GM23338 (cell line): Measurements from ENCODE around the gene THSD1. TPM values are rescaled to one million over a fixed set of nuclear protein-coding genes. Genes with fewer than 3 reads are reported as not detected.

ENCODE experiments used
- ATAC-seq: fragments of 200-7000 bp; cut with Tn5 transposase; 3 replicates; pipeline ENCODE4 v1.9.1; 2020
- DNase-seq: peaks from one replicate; pipeline ENCODE4 v3.0.0-alpha.2; 2015; ENCODE audit warnings: low spot score
- H2AFZ ChIP-seq: fragments of 200-600 bp; sonication (generic); 2 replicates; pipeline ENCODE4 v1.8.0; 2016; ENCODE audit warnings: antibody characterized with exemption, mild to moderate bottlenecking, moderate library complexity
- H3F3A ChIP-seq: fragments of 200-600 bp; sonication (generic); replicated peaks from 2 replicates; pipeline ENCODE4 v1.8.0; 2017; ENCODE audit warnings: antibody characterized with exemption, mixed run types, low read depth
- H3K27ac ChIP-seq: fragments of 200-600 bp; sonication (generic); 2 replicates; pipeline ENCODE4 v1.6.1; 2016; ENCODE audit warnings: low read depth
- H3K27me3 ChIP-seq: fragments of 200-600 bp; sonication (generic); 2 replicates; pipeline ENCODE4 v1.8.0; 2016; ENCODE audit warnings: mild to moderate bottlenecking, mixed run types, moderate library complexity; ENCODE audit not compliant: insufficient read depth
- H3K36me3 ChIP-seq: fragments of 200-600 bp; sonication (generic); 2 replicates; pipeline ENCODE4 v1.8.0; 2016; ENCODE audit warnings: mild to moderate bottlenecking; ENCODE audit not compliant: insufficient read depth
- H3K4me1 ChIP-seq: fragments of 200-600 bp; sonication (generic); 2 replicates; pipeline ENCODE4 v1.8.0; 2016; ENCODE audit warnings: mild to moderate bottlenecking, moderate library complexity; ENCODE audit not compliant: insufficient read depth
- H3K4me2 ChIP-seq: fragments of 200-600 bp; sonication (generic); 2 replicates; pipeline ENCODE4 v1.7.1; 2017; ENCODE audit warnings: mixed run types
- H3K4me3 ChIP-seq: fragments of 200-600 bp; sonication (generic); 2 replicates; pipeline ENCODE4 v1.6.1; 2016; ENCODE audit warnings: mixed run types
- H3K79me2 ChIP-seq: fragments of 200-600 bp; sonication (generic); replicated peaks from 2 replicates; pipeline ENCODE4 v1.8.0; 2017; ENCODE audit warnings: mild to moderate bottlenecking; ENCODE audit not compliant: insufficient read depth
- H3K9me2 ChIP-seq: fragments of 200-600 bp; sonication (generic); 2 replicates; pipeline ENCODE4 v1.8.0; 2017; ENCODE audit not compliant: insufficient read depth
- H4K20me1 ChIP-seq: fragments of 200-600 bp; sonication (generic); replicated peaks from 2 replicates; pipeline ENCODE4 v1.8.0; 2017; ENCODE audit warnings: mild to moderate bottlenecking; ENCODE audit not compliant: insufficient read depth
- H3K27ac Mint-ChIP-seq: 2 replicates; pipeline ENCODE4 v1.8.0; 2020; ENCODE audit warnings: inconsistent platforms, mild to moderate bottlenecking, moderate library complexity, mixed read lengths
- H3K27me3 Mint-ChIP-seq: 3 replicates; pipeline ENCODE4 v1.8.0; 2022; ENCODE audit warnings: low read depth, mild to moderate bottlenecking, moderate library complexity, mixed read lengths, inconsistent platforms; ENCODE audit not compliant: insufficient read depth, poor library complexity
- H3K36me3 Mint-ChIP-seq: 3 replicates; pipeline ENCODE4 v1.8.0; 2021; ENCODE audit warnings: low read depth, mild to moderate bottlenecking, inconsistent platforms, moderate library complexity, mixed read lengths
- H3K4me1 Mint-ChIP-seq: 3 replicates; pipeline ENCODE4 v1.8.0; 2020; ENCODE audit warnings: mild to moderate bottlenecking, inconsistent platforms, mixed read lengths
- H3K4me3 Mint-ChIP-seq: 3 replicates; pipeline ENCODE4 v1.8.0; 2021; ENCODE audit warnings: moderate library complexity, mild to moderate bottlenecking, inconsistent platforms, mixed read lengths
- H3K9me3 Mint-ChIP-seq: 3 replicates; pipeline ENCODE4 v1.8.0; 2020; ENCODE audit warnings: moderate library complexity, mild to moderate bottlenecking, inconsistent platforms, mixed read lengths
- CREB1 ChIP-seq: fragments of 250-450 bp; sonication (Bioruptor Pico); IDR thresholded peaks from 2 replicates; pipeline ENCODE4 v1.5.0; 2020; ENCODE audit warnings: low read depth, mild to moderate bottlenecking, moderate library complexity
- ETS1 ChIP-seq: IDR thresholded peaks from 2 replicates; pipeline ENCODE4 v1.6.1; 2016; ENCODE audit warnings: antibody characterized with exemption
- EZH2 ChIP-seq: fragments of 200-600 bp; sonication (generic); IDR thresholded peaks from one replicate; pipeline ENCODE4 v1.8.0; 2017; ENCODE audit warnings: antibody characterized with exemption, mild to moderate bottlenecking, low read depth; ENCODE audit not compliant: unreplicated experiment
- EZH2phosphoT487 ChIP-seq: fragments of 200-600 bp; sonication (generic); IDR thresholded peaks from one replicate; pipeline ENCODE4 v1.8.1; 2018; ENCODE audit warnings: antibody characterized with exemption; ENCODE audit not compliant: unreplicated experiment
- JUNB ChIP-seq: IDR thresholded peaks from one replicate; pipeline ENCODE4 v1.6.1; 2016; ENCODE audit warnings: antibody characterized with exemption; ENCODE audit not compliant: unreplicated experiment
- NANOG ChIP-seq: IDR thresholded peaks from 2 replicates; pipeline ENCODE4 v1.6.1; 2016; ENCODE audit warnings: antibody characterized with exemption, borderline replicate concordance
- POLR2AphosphoS5 ChIP-seq: IDR thresholded peaks from 2 replicates; pipeline ENCODE4 v1.6.1; 2016; ENCODE audit warnings: antibody characterized with exemption, low read depth
- REST ChIP-seq: IDR thresholded peaks from one replicate; pipeline ENCODE4 v1.6.1; 2018; ENCODE audit warnings: antibody characterized with exemption; ENCODE audit not compliant: unreplicated experiment
- STAT1 ChIP-seq: IDR thresholded peaks from one replicate; pipeline ENCODE4 v1.6.1; 2016; ENCODE audit warnings: antibody characterized with exemption; ENCODE audit not compliant: unreplicated experiment
- ZNF114 ChIP-seq: fragments of 250-450 bp; sonication (Bioruptor Pico); IDR thresholded peaks from 2 replicates; pipeline ENCODE4 v1.5.0; 2020; ENCODE audit warnings: mild to moderate bottlenecking, moderate library complexity
- ZNF331 ChIP-seq: fragments of 250-450 bp; sonication (Bioruptor Pico); IDR thresholded peaks from 2 replicates; pipeline ENCODE4 v1.5.0; 2020; ENCODE audit warnings: low read depth, mild to moderate bottlenecking, moderate library complexity
- polyA plus RNA-seq: library from polyadenylated mRNA; unstranded; fragments of >200 nt; fragmentation: Nextera tagmentation; extraction: Ambion mirVana; gene quantifications from 2 replicates; pipeline ENCODE4 v1.2.1, GENCODE V29; 2016
- total RNA-seq: library from RNA; depleted of rRNA; stranded (reverse); fragments of >200 nt; shearing (Covaris generic); gene quantifications from 2 replicates; pipeline ENCODE4 v1.2.3, GENCODE V29; 2014
- TF ChIP-seq, protein P1 (sequence below): fragments of 250-450 bp; sonication (Bioruptor Pico); IDR thresholded peaks from 2 replicates; pipeline ENCODE4 v1.5.0; 2020; ENCODE audit warnings: mild to moderate bottlenecking, moderate library complexity
- TF ChIP-seq, protein P2 (sequence below), 2 experiments: fragments of 200-600 bp in 1 of 2; sonication (generic) in 1 of 2; conservative IDR thresholded peaks; 2 replicates each; pipeline versions ENCODE4 v1.5.1 to v1.6.1; 2016 to 2017; ENCODE audit warnings: antibody characterized with exemption in 2 of 2, low read depth in 2 of 2, mild to moderate bottlenecking in 2 of 2, moderate library complexity in 1 of 2

THSD1 gene
- total and polyA plus RNA-seq, 2 experiments from 2014 or later, result 0.69 TPM; not detected in 1

GRCh38 chr13:52371736-52372247 lies 34.2 kb downstream of the THSD1 start:
- Histone ChIP-seq H3K27me3 (no peaks in the 10 kb centered on the region), H3K36me3 (no peaks in the 10 kb centered on the region), H3K27ac (no peak overlapping the region), H3K9me2 (no peaks in the 10 kb centered on the region), H4K20me1 (no peaks in the 10 kb centered on the region), H3F3A (no peaks in the 10 kb centered on the region), H2AFZ (no peak overlapping the region), H3K79me2 (no peaks in the 10 kb centered on the region), H3K4me3 (no peak overlapping the region), H3K4me1 (no peaks in the 10 kb centered on the region), H3K4me2 (no peak overlapping the region)
- no peaks in the 10 kb centered on the region for H3K36me3 Mint-ChIP-seq
- H3K4me1 Mint-ChIP-seq, result peaks cover 3% of the 10 kb centered on the region; the same call in 2 of the 3 replicates
- H3K27ac Mint-ChIP-seq, result no peak overlapping the region
- ATAC-seq (no peak), DNase-seq (no peak)
- H3K4me3 Mint-ChIP-seq, result no peak overlapping the region
- H3K9me3 Mint-ChIP-seq, result no peaks in the 10 kb centered on the region
- H3K27me3 Mint-ChIP-seq, result no peaks in the 10 kb centered on the region
- TF ChIP-seq ZNF331 (CRISPR knock-in tag) (no peak), REST (no peak), EZH2phosphoT487 (no peak), NANOG (no peak), POLR2AphosphoS5 (no peak), EZH2 (no peak), ZNF114 (CRISPR knock-in tag) (no peak), ETS1 (no peak), STAT1 (no peak), CREB1 (CRISPR knock-in tag) (no peak), JUNB (no peak)
- TF ChIP-seq, protein P1, sequence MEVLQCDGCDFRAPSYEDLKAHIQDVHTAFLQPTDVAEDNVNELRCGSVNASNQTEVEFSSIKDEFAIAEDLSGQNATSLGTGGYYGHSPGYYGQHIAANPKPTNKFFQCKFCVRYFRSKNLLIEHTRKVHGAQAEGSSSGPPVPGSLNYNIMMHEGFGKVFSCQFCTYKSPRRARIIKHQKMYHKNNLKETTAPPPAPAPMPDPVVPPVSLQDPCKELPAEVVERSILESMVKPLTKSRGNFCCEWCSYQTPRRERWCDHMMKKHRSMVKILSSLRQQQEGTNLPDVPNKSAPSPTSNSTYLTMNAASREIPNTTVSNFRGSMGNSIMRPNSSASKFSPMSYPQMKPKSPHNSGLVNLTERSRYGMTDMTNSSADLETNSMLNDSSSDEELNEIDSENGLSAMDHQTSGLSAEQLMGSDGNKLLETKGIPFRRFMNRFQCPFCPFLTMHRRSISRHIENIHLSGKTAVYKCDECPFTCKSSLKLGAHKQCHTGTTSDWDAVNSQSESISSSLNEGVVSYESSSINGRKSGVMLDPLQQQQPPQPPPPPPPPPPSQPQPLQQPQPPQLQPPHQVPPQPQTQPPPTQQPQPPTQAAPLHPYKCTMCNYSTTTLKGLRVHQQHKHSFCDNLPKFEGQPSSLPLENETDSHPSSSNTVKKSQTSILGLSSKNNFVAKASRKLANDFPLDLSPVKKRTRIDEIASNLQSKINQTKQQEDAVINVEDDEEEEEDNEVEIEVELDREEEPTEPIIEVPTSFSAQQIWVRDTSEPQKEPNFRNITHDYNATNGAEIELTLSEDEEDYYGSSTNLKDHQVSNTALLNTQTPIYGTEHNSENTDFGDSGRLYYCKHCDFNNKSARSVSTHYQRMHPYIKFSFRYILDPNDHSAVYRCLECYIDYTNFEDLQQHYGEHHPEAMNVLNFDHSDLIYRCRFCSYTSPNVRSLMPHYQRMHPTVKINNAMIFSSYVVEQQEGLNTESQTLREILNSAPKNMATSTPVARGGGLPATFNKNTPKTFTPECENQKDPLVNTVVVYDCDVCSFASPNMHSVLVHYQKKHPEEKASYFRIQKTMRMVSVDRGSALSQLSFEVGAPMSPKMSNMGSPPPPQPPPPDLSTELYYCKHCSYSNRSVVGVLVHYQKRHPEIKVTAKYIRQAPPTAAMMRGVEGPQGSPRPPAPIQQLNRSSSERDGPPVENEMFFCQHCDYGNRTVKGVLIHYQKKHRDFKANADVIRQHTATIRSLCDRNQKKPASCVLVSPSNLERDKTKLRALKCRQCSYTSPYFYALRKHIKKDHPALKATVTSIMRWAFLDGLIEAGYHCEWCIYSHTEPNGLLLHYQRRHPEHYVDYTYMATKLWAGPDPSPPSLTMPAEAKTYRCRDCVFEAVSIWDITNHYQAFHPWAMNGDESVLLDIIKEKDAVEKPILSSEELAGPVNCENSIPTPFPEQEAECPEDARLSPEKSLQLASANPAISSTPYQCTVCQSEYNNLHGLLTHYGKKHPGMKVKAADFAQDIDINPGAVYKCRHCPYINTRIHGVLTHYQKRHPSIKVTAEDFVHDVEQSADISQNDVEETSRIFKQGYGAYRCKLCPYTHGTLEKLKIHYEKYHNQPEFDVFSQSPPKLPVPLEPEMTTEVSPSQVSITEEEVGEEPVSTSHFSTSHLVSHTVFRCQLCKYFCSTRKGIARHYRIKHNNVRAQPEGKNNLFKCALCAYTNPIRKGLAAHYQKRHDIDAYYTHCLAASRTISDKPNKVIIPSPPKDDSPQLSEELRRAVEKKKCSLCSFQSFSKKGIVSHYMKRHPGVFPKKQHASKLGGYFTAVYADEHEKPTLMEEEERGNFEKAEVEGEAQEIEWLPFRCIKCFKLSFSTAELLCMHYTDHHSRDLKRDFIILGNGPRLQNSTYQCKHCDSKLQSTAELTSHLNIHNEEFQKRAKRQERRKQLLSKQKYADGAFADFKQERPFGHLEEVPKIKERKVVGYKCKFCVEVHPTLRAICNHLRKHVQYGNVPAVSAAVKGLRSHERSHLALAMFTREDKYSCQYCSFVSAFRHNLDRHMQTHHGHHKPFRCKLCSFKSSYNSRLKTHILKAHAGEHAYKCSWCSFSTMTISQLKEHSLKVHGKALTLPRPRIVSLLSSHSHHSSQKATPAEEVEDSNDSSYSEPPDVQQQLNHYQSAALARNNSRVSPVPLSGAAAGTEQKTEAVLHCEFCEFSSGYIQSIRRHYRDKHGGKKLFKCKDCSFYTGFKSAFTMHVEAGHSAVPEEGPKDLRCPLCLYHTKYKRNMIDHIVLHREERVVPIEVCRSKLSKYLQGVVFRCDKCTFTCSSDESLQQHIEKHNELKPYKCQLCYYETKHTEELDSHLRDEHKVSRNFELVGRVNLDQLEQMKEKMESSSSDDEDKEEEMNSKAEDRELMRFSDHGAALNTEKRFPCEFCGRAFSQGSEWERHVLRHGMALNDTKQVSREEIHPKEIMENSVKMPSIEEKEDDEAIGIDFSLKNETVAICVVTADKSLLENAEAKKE (CRISPR knock-in tag), result no peak
- TF ChIP-seq, protein P2, sequence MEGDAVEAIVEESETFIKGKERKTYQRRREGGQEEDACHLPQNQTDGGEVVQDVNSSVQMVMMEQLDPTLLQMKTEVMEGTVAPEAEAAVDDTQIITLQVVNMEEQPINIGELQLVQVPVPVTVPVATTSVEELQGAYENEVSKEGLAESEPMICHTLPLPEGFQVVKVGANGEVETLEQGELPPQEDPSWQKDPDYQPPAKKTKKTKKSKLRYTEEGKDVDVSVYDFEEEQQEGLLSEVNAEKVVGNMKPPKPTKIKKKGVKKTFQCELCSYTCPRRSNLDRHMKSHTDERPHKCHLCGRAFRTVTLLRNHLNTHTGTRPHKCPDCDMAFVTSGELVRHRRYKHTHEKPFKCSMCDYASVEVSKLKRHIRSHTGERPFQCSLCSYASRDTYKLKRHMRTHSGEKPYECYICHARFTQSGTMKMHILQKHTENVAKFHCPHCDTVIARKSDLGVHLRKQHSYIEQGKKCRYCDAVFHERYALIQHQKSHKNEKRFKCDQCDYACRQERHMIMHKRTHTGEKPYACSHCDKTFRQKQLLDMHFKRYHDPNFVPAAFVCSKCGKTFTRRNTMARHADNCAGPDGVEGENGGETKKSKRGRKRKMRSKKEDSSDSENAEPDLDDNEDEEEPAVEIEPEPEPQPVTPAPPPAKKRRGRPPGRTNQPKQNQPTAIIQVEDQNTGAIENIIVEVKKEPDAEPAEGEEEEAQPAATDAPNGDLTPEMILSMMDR (conservative IDR thresholded peaks at IDR 0.05; ENCODE audit: low read depth in 2 of 2), result no peak
